H9 (cell line): ENCODE results near the gene CHTOP. TPM values are rescaled to one million over a fixed set of nuclear protein-coding genes. Genes with fewer than 3 reads are reported as not detected.

Experiments used
- DNase-seq: peaks from one replicate; pipeline ENCODE4 v3.0.0-alpha.2; 2017
- H2AFZ ChIP-seq: one replicate; pipeline ENCODE4 v1.6.1; 2013; ENCODE audit warnings: mild to moderate bottlenecking, low read length, control low read depth, moderate library complexity
- H2AK5ac ChIP-seq: 2 replicates; pipeline ENCODE4 v1.6.1; 2013; ENCODE audit warnings: low read length, control low read depth, mixed read lengths; ENCODE audit not compliant: insufficient read length
- H2BK120ac ChIP-seq: one replicate; pipeline ENCODE4 v1.6.1; 2013; ENCODE audit warnings: low read depth, mild to moderate bottlenecking, low read length, control low read depth, inconsistent platforms; ENCODE audit not compliant: poor library complexity, severe bottlenecking
- H2BK12ac ChIP-seq: 2 replicates; pipeline ENCODE4 v1.6.1; 2013; ENCODE audit warnings: low read length, control low read depth, mixed read lengths, low read depth; ENCODE audit not compliant: insufficient read length
- H2BK15ac ChIP-seq: 2 replicates; pipeline ENCODE4 v1.6.1; 2013; ENCODE audit warnings: low read depth, low read length, control low read depth
- H2BK20ac ChIP-seq: one replicate; pipeline ENCODE4 v1.6.1; 2013; ENCODE audit warnings: low read depth, mild to moderate bottlenecking, low read length, control low read depth, inconsistent platforms; ENCODE audit not compliant: poor library complexity, severe bottlenecking
- H2BK5ac ChIP-seq: 2 replicates; pipeline ENCODE4 v1.6.1; 2013; ENCODE audit warnings: low read length, control low read depth, mixed read lengths; ENCODE audit not compliant: insufficient read length
- H3K14ac ChIP-seq: 2 replicates; pipeline ENCODE4 v1.6.1; 2013; ENCODE audit warnings: low read length, control low read depth; ENCODE audit not compliant: insufficient read depth
- H3K18ac ChIP-seq: 2 replicates; pipeline ENCODE4 v1.6.1; 2013; ENCODE audit warnings: low read depth, mild to moderate bottlenecking, mixed read lengths, low read length, control low read depth; ENCODE audit not compliant: insufficient read length
- H3K23ac ChIP-seq: 2 replicates; pipeline ENCODE4 v1.6.1; 2013; ENCODE audit warnings: low read length, control low read depth, mixed read lengths, low read depth; ENCODE audit not compliant: insufficient read length
- H3K23me2 ChIP-seq: 2 replicates; pipeline ENCODE4 v1.6.1; 2013; ENCODE audit warnings: low read depth, mild to moderate bottlenecking, mixed read lengths, low read length, control low read depth; ENCODE audit not compliant: insufficient read length, poor library complexity, severe bottlenecking
- H3K27ac ChIP-seq: 2 replicates; pipeline ENCODE4 v1.5.1; 2013; ENCODE audit warnings: low read length, control low read depth, mixed read lengths, low read depth; ENCODE audit not compliant: insufficient read length
- H3K27me3 ChIP-seq: 2 replicates; pipeline ENCODE4 v1.6.1; 2013; ENCODE audit warnings: low read length, control low read depth, inconsistent platforms; ENCODE audit not compliant: insufficient read depth
- H3K4ac ChIP-seq: 2 replicates; pipeline ENCODE4 v1.6.1; 2013; ENCODE audit warnings: low read depth, mild to moderate bottlenecking, control low read depth, inconsistent platforms, low read length, moderate library complexity
- H3K4me1 ChIP-seq: 2 replicates; pipeline ENCODE4 v1.6.1; 2013; ENCODE audit warnings: low read length, control low read depth, inconsistent platforms; ENCODE audit not compliant: insufficient read depth
- H3K4me2 ChIP-seq: 2 replicates; pipeline ENCODE4 v1.6.1; 2013; ENCODE audit warnings: low read length, control low read depth, mixed read lengths; ENCODE audit not compliant: insufficient read length, insufficient read depth
- H3K56ac ChIP-seq: 2 replicates; pipeline ENCODE4 v1.6.1; 2013; ENCODE audit warnings: low read depth, mild to moderate bottlenecking, mixed read lengths, low read length, control low read depth; ENCODE audit not compliant: insufficient read length
- H3K79me1 ChIP-seq: 2 replicates; pipeline ENCODE4 v1.6.1; 2013; ENCODE audit warnings: low read depth, mild to moderate bottlenecking, moderate library complexity, low read length, control low read depth, inconsistent platforms; ENCODE audit not compliant: insufficient read depth, poor library complexity, severe bottlenecking
- H3K79me2 ChIP-seq: 2 replicates; pipeline ENCODE4 v1.6.1; 2013; ENCODE audit warnings: low read length, control low read depth, inconsistent platforms; ENCODE audit not compliant: insufficient read depth
- H3K9ac ChIP-seq: 2 replicates; pipeline ENCODE4 v1.6.1; 2013; ENCODE audit warnings: low read length, control low read depth, mixed read lengths; ENCODE audit not compliant: insufficient read length; ENCODE audit errors: extremely low read depth
- H3K9me3 ChIP-seq: one replicate; pipeline ENCODE4 v1.6.1; 2013; ENCODE audit warnings: low read depth, low read length, inconsistent platforms; ENCODE audit not compliant: control insufficient read depth
- H3T11ph ChIP-seq: one replicate; pipeline ENCODE4 v1.6.1; 2013; ENCODE audit warnings: mild to moderate bottlenecking, low read length, control low read depth, inconsistent platforms
- H4K20me1 ChIP-seq: one replicate; pipeline ENCODE4 v1.6.1; 2013; ENCODE audit not compliant: control insufficient read depth, insufficient read length, insufficient read depth
- H4K5ac ChIP-seq: 2 replicates; pipeline ENCODE4 v1.6.1; 2013; ENCODE audit warnings: low read depth, mild to moderate bottlenecking, mixed read lengths, low read length, control low read depth; ENCODE audit not compliant: insufficient read length
- H4K8ac ChIP-seq: replicated peaks from 2 replicates; pipeline ENCODE4 v1.6.1; 2013; ENCODE audit warnings: low read length, control low read depth, mixed read lengths, low read depth; ENCODE audit not compliant: insufficient read length
- H4K91ac ChIP-seq: 2 replicates; pipeline ENCODE4 v1.6.1; 2013; ENCODE audit warnings: low read depth, mild to moderate bottlenecking, moderate library complexity, mixed read lengths, low read length, control low read depth; ENCODE audit not compliant: insufficient read length
- H3K27ac Mint-ChIP-seq, 3 experiments: 2 replicates in 2 of 3; 3 replicates in 1 of 3; pipeline ENCODE4 v1.8.0; 2020 to 2021; ENCODE audit warnings: mixed read lengths in 3 of 3, mild to moderate bottlenecking in 1 of 3, moderate library complexity in 1 of 3
- H3K27me3 Mint-ChIP-seq: 2 replicates; pipeline ENCODE4 v1.8.0; 2021; ENCODE audit warnings: low read depth, mild to moderate bottlenecking, moderate library complexity, mixed read lengths
- H3K36me3 Mint-ChIP-seq, 3 experiments: 2 replicates in 2 of 3; 3 replicates in 1 of 3; pipeline ENCODE4 v1.8.0; 2020 to 2021; ENCODE audit warnings: low read depth in 3 of 3, mixed read lengths in 3 of 3; ENCODE audit not compliant: insufficient read depth in 1 of 3
- H3K4me1 Mint-ChIP-seq, 2 experiments: 2 replicates each; pipeline ENCODE4 v1.8.0; 2020; ENCODE audit warnings: mixed read lengths in 2 of 2
- H3K4me3 Mint-ChIP-seq, 2 experiments: 2 replicates in 1 of 2; 3 replicates in 1 of 2; pipeline ENCODE4 v1.8.0; 2020 to 2021; ENCODE audit warnings: mild to moderate bottlenecking in 2 of 2, mixed read lengths in 2 of 2, moderate library complexity in 1 of 2
- H3K9me3 Mint-ChIP-seq, 2 experiments: 2 replicates in 1 of 2; 3 replicates in 1 of 2; pipeline ENCODE4 v1.8.0; 2020; ENCODE audit warnings: mild to moderate bottlenecking in 2 of 2, mixed read lengths in 2 of 2, moderate library complexity in 1 of 2
- WGBS: extraction: QIAGEN DNeasy Blood & Tissue Kit; methylation state at CpG from one replicate; pipeline ENCODE4 v1.1.7; 2013; ENCODE audit warnings: missing lambda C conversion rate, low lambda C conversion rate, mixed read lengths; ENCODE audit not compliant: insufficient read length; ENCODE audit errors: extremely low coverage; 5-methylcytosine and 5-hydroxymethylcytosine counted together
- total RNA-seq: library from RNA; stranded (reverse); gene quantifications from 2 replicates; pipeline ENCODE4 v1.2.1, GENCODE V29; 2021
- TF ChIP-seq, protein P1 (sequence below): fragments of 200-600 bp; sonication (generic); conservative IDR thresholded peaks from 3 replicates; pipeline ENCODE4 v1.8.0; 2021; ENCODE audit warnings: antibody characterized with exemption, mild to moderate bottlenecking

Gene CHTOP
- total RNA-seq, 1 experiment from 2014 or later: 126 TPM

DNA sequence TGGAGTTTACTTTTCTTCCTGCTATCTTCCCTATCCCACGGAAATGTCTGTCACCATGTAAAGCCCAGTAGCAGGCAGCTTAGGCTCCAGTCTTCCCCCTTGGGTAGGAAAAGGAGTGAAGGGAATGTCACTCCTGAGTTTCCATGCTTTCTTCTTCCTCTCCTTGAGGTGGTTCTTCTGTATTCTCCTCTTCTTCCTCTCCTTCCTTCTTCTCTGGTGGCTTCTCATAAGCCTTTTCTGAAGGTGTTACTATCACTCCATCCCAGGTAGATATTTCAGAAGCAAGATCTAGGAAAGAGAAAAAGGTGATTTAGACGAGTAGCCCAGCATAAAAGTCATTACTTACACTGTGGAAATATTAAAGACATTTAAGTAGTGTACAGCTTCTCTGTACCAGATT lies 28.4 kb downstream of the CHTOP start:
- H3K9ac ChIP-seq: no peak overlapping the region
- no peaks in the 10 kb centered on the region for H3K27me3 ChIP-seq
- peaks cover 5% of the 10 kb centered on the region for H3K23me2 ChIP-seq
- H2BK12ac ChIP-seq: no peak overlapping the region
- H4K20me1 ChIP-seq: no peaks in the 10 kb centered on the region
- H2AK5ac ChIP-seq: no peak overlapping the region
- H3K4me2 ChIP-seq: no peak overlapping the region
- peaks cover 5% of the 10 kb centered on the region for H3K79me1 ChIP-seq
- WGBS: no CpG with 5 or more reads among the region's 2 CpGs
- H3K4me1 Mint-ChIP-seq: peaks cover 9% of the 10 kb centered on the region in 2 experiments
- no peak overlapping the region for H3T11ph ChIP-seq
- no peak overlapping the region for H2AFZ ChIP-seq
- no peak overlapping the region for H2BK15ac ChIP-seq
- H2BK5ac ChIP-seq: no peak overlapping the region
- no peak overlapping the region for H4K8ac ChIP-seq
- H3K27ac Mint-ChIP-seq: peak overlapping the region in 2 of 3 experiments; percentile 12 to 79; a peak in 3 of 7 replicates
- H2BK120ac ChIP-seq: no peak overlapping the region
- H2BK20ac ChIP-seq: no peak overlapping the region
- no peak overlapping the region for H3K4ac ChIP-seq
- no peak overlapping the region for H3K14ac ChIP-seq
- H3K27ac ChIP-seq: no peak overlapping the region
- no peak overlapping the region for H3K23ac ChIP-seq
- peaks cover 26 to 71% (median 46%) of the 10 kb centered on the region in 3 experiments for H3K36me3 Mint-ChIP-seq
- DNase-seq: no peak
- H4K91ac ChIP-seq: no peak overlapping the region
- no peak overlapping the region for H3K18ac ChIP-seq
- TF ChIP-seq, protein P1, sequence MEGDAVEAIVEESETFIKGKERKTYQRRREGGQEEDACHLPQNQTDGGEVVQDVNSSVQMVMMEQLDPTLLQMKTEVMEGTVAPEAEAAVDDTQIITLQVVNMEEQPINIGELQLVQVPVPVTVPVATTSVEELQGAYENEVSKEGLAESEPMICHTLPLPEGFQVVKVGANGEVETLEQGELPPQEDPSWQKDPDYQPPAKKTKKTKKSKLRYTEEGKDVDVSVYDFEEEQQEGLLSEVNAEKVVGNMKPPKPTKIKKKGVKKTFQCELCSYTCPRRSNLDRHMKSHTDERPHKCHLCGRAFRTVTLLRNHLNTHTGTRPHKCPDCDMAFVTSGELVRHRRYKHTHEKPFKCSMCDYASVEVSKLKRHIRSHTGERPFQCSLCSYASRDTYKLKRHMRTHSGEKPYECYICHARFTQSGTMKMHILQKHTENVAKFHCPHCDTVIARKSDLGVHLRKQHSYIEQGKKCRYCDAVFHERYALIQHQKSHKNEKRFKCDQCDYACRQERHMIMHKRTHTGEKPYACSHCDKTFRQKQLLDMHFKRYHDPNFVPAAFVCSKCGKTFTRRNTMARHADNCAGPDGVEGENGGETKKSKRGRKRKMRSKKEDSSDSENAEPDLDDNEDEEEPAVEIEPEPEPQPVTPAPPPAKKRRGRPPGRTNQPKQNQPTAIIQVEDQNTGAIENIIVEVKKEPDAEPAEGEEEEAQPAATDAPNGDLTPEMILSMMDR: no peak
- no peaks in the 10 kb centered on the region; the same call in 1 of the 2 replicates for H3K79me2 ChIP-seq
- H3K4me1 ChIP-seq: 0 out of 2 replicates have a peak, but pooled peaks cover 2% of the 10 kb centered on the region
- no peaks in the 10 kb centered on the region for H3K27me3 Mint-ChIP-seq
- no peaks in the 10 kb centered on the region; a peak in 1 of 5 replicates for H3K9me3 Mint-ChIP-seq
- H3K56ac ChIP-seq: no peak overlapping the region
- H3K4me3 Mint-ChIP-seq: no peak overlapping the region
- no peak overlapping the region for H4K5ac ChIP-seq
- no peaks in the 10 kb centered on the region for H3K9me3 ChIP-seq
